ENCODE measurements around the gene ANTXR1.

GRCh38 chr2:69102041-69102593 lies 89.1 kb downstream of the ANTXR1 start:
- no peak for TF ChIP-seq CTCF (IDR thresholded peaks at IDR 0.05)
- no peak for TF ChIP-seq POLR2A (IDR thresholded peaks at IDR 0.05)
